HUDEP-2 (cell line): Measurements from ENCODE around the gene SERPINE1.

Source experiments
- DNase-seq, 76 experiments: peaks; one replicate each; lab custom pipeline; 2025; ENCODE audit not compliant: unreplicated experiment in 76 of 76; lab: John Stamatoyannopoulos, UW

The SERPINE1 gene

GRCh38 chr7:101185258-101185839 lies 58.4 kb downstream of the SERPINE1 start:
- DNase-seq = peak in 1 of 76 experiments; percentile 34

- no peak for DNase-seq
These were observed 59.3 kb downstream of the SERPINE1 start for GRCh38 chr7:101186194-101186593.

DNA sequence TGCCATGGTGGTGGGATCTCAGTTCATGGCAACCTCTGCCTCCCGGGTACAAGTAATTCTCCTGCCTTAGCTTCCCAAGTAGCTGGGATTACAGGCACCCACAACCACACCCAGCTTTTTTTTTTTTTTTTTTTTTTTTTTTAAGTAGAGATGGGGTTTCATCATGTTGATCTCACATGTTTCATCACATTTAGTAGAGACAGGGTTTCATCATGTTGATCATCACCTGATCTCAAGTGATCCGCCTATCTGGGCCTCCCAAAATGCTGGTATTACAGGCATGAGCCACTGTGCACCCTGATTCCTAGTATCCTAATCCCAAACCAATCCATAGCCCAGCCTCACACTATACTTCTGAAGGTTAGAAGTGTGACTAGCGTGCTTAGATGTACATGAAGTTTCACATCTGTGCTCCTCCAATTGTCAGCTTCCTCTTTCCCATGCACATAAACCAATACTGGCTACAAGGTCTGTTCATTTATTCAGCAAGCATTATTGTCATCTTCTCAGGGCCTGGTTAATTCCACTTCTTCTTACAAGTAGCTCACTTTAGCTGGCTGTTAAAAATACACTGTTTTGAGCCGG lies 60.0 kb downstream of the SERPINE1 start:
- no peak for DNase-seq
